NB4 (cell line): ENCODE results near the gene EMP2.

ENCODE experiments used
- DNase-seq: peaks from one replicate; pipeline ENCODE4 v3.0.0; 2010; ENCODE audit warnings: low read depth
- H3K4me3 ChIP-seq: one replicate; pipeline ENCODE4 v1.5.1; 2011; ENCODE audit warnings: mild to moderate bottlenecking, low read depth, low read length, moderate library complexity
- MYC ChIP-seq: IDR thresholded peaks from 2 replicates; pipeline ENCODE4 v1.6.1; 2011; ENCODE audit warnings: low read depth, low read length
- POLR2A ChIP-seq: IDR thresholded peaks from 2 replicates; pipeline ENCODE4 v1.6.1; 2011; ENCODE audit warnings: mild to moderate bottlenecking; ENCODE audit not compliant: insufficient read length; ENCODE audit errors: extremely low read depth
- TF ChIP-seq, protein P1 (sequence below): IDR thresholded peaks from one replicate; pipeline ENCODE4 v1.5.1; 2012; ENCODE audit warnings: low read depth, low read length
- TF ChIP-seq, protein P2 (sequence below): IDR thresholded peaks from 2 replicates; pipeline ENCODE4 v1.6.1; 2011; ENCODE audit warnings: low read depth, low read length

The EMP2 gene

DNA sequence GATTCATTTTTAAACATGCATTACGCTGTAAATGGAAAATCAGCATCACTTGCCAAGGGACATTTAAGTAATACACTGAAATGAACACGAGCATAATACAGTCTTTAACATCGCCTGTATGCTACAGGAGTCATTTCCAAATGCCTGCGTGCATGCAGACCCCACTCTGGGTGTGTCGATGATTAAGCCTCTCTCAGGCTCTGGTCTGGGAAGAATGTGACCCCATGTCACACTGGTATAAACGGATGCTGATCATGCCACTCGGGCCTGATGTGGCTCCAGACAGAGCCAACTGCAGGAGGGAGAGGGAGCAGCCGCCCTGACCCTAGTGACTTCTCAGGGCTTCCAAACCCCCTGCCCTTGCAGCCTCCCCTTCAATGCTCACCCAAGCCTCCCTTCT, 10.8 kb downstream of the EMP2 start:
- TF ChIP-seq POLR2A (no peak), MYC (no peak)
- TF ChIP-seq, protein P1, sequence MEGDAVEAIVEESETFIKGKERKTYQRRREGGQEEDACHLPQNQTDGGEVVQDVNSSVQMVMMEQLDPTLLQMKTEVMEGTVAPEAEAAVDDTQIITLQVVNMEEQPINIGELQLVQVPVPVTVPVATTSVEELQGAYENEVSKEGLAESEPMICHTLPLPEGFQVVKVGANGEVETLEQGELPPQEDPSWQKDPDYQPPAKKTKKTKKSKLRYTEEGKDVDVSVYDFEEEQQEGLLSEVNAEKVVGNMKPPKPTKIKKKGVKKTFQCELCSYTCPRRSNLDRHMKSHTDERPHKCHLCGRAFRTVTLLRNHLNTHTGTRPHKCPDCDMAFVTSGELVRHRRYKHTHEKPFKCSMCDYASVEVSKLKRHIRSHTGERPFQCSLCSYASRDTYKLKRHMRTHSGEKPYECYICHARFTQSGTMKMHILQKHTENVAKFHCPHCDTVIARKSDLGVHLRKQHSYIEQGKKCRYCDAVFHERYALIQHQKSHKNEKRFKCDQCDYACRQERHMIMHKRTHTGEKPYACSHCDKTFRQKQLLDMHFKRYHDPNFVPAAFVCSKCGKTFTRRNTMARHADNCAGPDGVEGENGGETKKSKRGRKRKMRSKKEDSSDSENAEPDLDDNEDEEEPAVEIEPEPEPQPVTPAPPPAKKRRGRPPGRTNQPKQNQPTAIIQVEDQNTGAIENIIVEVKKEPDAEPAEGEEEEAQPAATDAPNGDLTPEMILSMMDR, result no peak
- TF ChIP-seq, protein P2, sequence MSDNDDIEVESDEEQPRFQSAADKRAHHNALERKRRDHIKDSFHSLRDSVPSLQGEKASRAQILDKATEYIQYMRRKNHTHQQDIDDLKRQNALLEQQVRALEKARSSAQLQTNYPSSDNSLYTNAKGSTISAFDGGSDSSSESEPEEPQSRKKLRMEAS, result no peak
- no peak for DNase-seq

DNA sequence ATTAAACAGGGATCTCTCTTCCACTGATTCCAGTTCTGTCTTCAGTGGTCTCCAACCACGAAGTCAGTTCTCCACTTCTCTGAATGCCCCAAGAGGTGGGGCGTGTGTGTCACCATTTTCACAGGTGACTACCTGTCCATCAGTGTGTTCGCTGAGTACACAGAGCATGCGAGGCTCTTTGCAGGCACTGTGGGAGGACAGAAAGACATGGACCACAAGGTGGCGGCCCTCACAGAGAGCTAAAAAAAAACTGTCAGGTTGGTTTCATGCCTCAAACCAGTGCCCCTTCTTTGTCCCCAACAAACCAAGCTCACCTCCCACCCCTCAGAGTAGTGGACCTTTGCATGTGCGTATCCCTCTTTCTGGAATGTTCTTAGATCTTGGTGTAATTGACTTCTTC, 13.8 kb downstream of the EMP2 start:
- peak; percentile 11 for DNase-seq
- TF ChIP-seq MYC, result no peak
- TF ChIP-seq, protein P1, result peak; percentile 25
- TF ChIP-seq, protein P2, result no peak
- no peak for TF ChIP-seq POLR2A
- no peak overlapping the region for H3K4me3 ChIP-seq

More for the DNA sequence above, 10.8 kb downstream of the EMP2 start:
- no peak overlapping the region for H3K4me3 ChIP-seq

DNA sequence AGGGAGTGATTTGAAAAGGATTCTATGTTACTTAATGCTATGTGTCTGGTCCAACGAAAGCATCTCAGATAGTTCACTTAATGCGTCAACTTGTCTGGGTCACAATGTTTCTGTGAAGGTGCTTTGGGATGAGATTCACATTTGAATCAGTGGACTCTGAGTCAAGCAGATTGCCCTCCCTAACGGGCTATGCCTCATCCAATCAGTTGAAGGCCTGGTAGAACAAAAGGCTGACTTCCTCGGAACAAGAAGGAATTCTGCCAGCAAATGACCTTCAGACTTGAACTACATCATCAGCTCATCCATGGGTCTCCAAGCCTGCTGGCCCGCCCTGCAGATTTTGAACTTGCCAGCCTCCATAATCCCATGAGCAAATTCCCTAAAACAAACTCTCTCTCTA, 15.2 kb downstream of the EMP2 start:
- no peak for DNase-seq
- TF ChIP-seq, protein P1, result no peak
- no peak for TF ChIP-seq POLR2A
- TF ChIP-seq MYC, result no peak
- TF ChIP-seq, protein P2, result no peak
- H3K4me3 ChIP-seq, result no peak overlapping the region

DNA sequence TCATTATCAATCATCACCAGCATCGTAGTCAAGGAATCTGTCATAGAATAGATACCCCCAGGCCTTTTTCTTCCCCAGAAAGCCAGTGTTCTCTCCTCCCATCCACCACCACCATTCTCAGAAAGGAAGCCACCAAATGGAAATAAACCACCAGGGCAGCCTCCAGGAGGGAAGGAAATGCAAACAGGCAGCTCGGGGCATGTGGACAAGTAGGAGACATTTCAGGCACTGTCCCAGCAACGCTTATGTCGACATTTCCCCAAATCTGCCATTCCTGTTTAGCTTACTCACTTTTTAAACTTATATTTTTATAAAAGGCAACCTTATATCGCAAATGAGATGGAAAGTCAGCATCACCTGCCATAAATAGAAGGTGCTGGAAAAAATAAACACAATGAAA, 15.8 kb downstream of the EMP2 start:
- no peak for DNase-seq
- TF ChIP-seq, protein P1, result no peak
- TF ChIP-seq, protein P2, result no peak
- no peak for TF ChIP-seq POLR2A
- H3K4me3 ChIP-seq, result no peak overlapping the region

DNA sequence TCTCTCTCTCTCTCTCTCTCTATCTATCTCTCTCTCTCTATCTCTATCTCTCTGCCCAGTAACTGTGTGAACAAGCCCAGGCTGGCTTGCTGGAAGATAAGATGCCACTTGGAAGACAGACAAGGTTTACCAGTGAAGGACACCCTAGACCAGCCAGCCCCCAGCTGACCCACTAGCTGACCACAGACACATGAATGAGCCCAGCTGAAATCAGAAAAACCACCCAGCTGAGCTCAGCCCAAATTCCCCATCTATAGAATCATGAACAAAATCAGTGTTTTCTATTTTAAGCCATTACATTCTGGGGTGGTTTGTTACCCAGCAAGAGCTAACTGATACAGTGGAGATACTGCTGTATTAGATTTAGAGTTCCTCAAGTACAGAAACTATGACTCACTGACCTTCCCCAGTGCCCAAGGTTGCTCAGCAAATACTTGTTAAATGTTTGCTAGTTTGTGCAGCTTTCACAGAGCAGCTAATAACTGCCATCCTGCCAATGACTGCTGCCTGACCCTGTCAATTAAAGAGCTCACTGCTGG, 18.0 kb downstream of the EMP2 start:
- no peak overlapping the region for H3K4me3 ChIP-seq
- TF ChIP-seq MYC (no peak), POLR2A (no peak)
- TF ChIP-seq, protein P2, result no peak
- TF ChIP-seq, protein P1, result no peak
- no peak for DNase-seq

DNA sequence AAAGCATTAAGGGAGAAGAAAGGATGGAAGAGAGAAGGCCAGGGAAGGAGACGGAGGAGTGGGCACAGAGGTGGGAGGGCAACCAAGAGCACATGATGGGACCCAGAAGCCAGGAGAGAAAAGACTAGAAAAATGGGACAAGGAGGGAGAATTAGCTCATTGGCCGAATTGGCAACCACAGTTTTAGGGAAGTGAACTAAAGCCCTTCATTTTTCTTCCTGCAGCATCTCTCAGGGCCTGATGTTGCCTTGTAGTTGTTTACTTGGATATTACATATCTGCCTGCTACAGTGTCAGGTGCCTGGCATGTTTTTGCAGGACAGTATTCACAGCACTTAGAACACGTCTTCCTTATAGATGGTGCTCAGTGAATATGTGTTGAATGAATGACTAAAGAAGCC, 19.0 kb downstream of the EMP2 start:
- no peak for DNase-seq
- H3K4me3 ChIP-seq, result no peak overlapping the region
- TF ChIP-seq POLR2A (no peak), MYC (no peak)
- TF ChIP-seq, protein P2, result no peak
- TF ChIP-seq, protein P1, result no peak
